Mucosa of rectum (tissue), 2 donors: ENCODE data around the gene ZNF385C.
"Not testable (repeated sequence)": the region's sequence is repeated elsewhere in the genome, so short reads cannot be mapped to it uniquely, and the experiment has no call there.

Experiments used
- H3K27ac ChIP-seq, 2 donors: one replicate each; pipeline ENCODE4 v1.7.0; 2013; ENCODE audit warnings: inconsistent platforms in 2 of 2, low read depth in 2 of 2, low read length in 2 of 2
- H3K27me3 ChIP-seq, 2 donors: one replicate each; pipeline ENCODE4 v1.7.0; 2013; ENCODE audit warnings: low read length in 2 of 2; ENCODE audit not compliant: control insufficient read depth in 2 of 2, insufficient read depth in 2 of 2
- H3K36me3 ChIP-seq, 2 donors: one replicate each; pipeline ENCODE4 v1.7.0; 2013; ENCODE audit warnings: low read length in 2 of 2; ENCODE audit not compliant: control insufficient read depth in 2 of 2, insufficient read depth in 2 of 2
- H3K4me1 ChIP-seq, 2 donors: one replicate each; pipeline ENCODE4 v1.7.0; 2013; ENCODE audit warnings: low read length in 2 of 2, mild to moderate bottlenecking in 1 of 2; ENCODE audit not compliant: control insufficient read depth in 2 of 2, insufficient read depth in 2 of 2
- H3K4me3 ChIP-seq, 2 donors: one replicate each; pipeline ENCODE4 v1.7.0; 2013; ENCODE audit warnings: low read length in 2 of 2
- H3K9ac ChIP-seq, 2 donors: one replicate each; pipeline ENCODE4 v1.7.0; 2013; ENCODE audit warnings: low read length in 2 of 2, low read depth in 1 of 2, mild to moderate bottlenecking in 1 of 2
- H3K9me3 ChIP-seq, 2 donors: one replicate each; pipeline ENCODE4 v1.7.0; 2013; ENCODE audit warnings: low read length in 2 of 2; ENCODE audit not compliant: control insufficient read depth in 2 of 2
- donor health status: healthy.
- donor health status: Normal muscosa, but diverticular disease.

ZNF385C gene

DNA sequence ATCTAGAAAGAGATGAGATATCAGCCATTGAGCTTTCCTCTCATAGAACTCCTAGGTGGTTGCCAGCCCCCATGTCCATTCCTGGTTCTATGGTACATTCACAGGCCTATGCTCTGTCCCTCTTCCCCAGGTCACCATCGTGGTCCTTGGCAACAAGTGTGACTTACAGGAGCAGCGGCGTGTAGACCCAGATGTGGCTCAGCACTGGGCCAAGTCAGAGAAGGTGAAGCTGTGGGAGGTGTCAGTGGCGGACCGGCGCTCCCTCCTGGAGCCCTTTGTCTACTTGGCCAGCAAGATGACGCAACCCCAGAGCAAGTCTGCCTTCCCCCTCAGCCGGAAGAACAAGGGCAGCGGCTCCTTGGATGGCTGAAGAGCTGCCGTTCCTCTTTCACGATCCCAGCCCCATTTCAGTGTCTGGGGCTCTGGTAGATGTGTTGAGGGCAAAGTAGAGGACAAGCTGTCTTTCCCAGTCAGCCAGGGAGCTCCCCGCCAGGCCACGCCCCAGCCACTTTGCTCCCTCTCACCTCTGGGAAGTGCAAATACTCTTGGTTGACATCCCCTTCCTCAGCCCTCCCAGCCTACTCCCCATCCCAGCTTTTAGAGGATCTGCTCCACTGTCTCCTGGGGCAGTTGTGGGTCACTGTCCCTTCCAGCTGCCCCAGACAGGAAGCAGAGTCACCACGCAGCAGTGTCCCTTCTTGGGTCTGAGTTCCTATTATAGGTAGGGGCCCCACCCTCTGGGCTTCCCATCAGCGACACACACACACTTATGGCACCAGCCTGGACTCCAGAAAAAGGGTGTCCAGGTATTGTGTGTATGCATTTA lies 74.5 kb downstream of the ZNF385C start:
- Histone ChIP-seq H3K36me3 (peaks cover 19 to 23% of the 10 kb centered on the region in 2 donors), H3K4me3 (no peak overlapping the region)

DNA sequence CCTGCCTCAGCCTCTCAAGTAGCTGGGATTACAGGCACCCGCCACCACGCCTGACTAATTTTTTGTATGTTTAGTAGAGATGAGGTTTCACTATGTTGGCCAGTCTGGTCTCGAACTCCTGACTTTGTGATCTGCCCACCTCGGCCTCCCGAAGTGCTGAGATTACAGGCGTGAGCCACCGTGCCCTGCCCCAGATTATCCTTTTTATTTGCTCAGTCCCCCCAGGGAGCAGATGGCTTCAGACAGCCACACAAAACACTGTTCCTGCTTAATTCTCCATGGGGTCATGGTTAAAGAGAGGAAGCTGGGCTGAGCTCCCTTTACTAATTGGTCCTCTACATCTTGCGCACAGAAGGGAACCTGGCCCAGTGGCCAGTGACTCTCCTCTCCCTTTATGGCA lies 77.4 kb downstream of the ZNF385C start:
- peaks cover 19 to 23% of the 10 kb centered on the region in 2 donors for H3K36me3 ChIP-seq
- H3K4me3 ChIP-seq: peak overlapping the region; percentile 87 to 91
- peaks cover 40% of the 10 kb centered on the region in 2 donors for H3K4me1 ChIP-seq
- not testable (repeated sequence) for H3K9me3 ChIP-seq, H3K27me3 ChIP-seq, H3K27ac ChIP-seq
- H3K9ac ChIP-seq: peak overlapping the region; percentile 92 to 93

More for the DNA sequence above, 74.5 kb downstream of the ZNF385C start:
- peaks cover 26% of the 10 kb centered on the region in 2 donors for H3K4me1 ChIP-seq
- no peak overlapping the region for H3K9ac ChIP-seq
- H3K27me3 ChIP-seq: no peaks in the 10 kb centered on the region
- H3K9me3 ChIP-seq: no peaks in the 10 kb centered on the region
- H3K27ac ChIP-seq: peak overlapping the region; percentile 56 to 67

DNA sequence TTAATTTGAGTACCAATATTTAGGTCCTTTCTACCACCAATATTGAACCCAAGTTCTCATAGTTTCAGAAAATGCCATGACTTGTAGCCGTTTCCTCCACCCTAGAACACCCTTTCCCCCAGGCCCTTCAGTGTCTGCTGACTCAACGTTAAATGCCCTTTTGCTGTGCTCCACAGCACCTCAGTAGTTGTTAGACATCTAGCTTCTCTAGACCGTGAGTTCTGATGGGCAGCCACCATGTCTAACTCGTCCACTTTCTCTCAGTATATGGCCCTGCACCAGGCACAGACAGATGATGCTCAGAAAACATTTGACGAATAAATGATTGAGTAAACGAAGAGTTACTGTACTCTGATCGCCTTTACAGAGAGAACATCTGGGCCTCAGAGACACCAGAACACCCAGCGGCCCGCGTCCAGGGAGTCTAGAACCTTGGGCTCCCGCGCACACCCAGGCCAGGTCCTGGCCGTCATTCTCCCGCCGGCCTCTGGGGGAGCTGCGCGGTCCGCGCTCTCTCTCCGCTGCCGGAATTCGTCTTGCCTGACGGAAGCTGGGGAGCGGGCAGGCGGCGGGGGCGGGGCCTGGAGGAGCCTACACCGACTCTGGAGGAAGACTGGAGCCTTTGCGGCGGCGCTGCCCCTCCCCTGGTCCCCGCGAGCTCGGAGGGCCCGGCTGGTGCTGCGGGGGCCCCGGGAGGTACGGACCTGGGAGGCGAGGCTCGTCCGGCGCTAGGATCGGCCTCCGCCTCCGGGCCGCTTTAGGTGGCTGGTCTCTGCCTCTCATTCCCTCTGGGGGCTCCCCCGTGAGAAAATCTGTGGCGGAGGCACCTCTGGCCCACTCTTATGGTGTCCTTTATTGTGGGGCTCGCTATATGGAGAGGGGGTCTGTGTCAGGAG lies 78.5 kb downstream of the ZNF385C start, which contains the start of gene NKIRAS2:
Gene NKIRAS2 (plus strand): TSS at position 582 of the 896 bp plus-strand sequence. CDS start 1,488 bp downstream, outside the sequence.
- H3K9me3 ChIP-seq: no peaks in the 10 kb centered on the region
- H3K36me3 ChIP-seq: peaks cover 19 to 23% of the 10 kb centered on the region in 2 donors
- peaks cover 39 to 40% of the 10 kb centered on the region in 2 donors for H3K4me1 ChIP-seq
- H3K27ac ChIP-seq: peak within 1 kb of the TSS; percentile 63 to 75
- H3K27me3 ChIP-seq: no peaks in the 10 kb centered on the region
- H3K9ac ChIP-seq: peak within 1 kb of the TSS; percentile 92 to 93
- peak within 1 kb of the TSS; percentile 87 to 91 for H3K4me3 ChIP-seq

DNA sequence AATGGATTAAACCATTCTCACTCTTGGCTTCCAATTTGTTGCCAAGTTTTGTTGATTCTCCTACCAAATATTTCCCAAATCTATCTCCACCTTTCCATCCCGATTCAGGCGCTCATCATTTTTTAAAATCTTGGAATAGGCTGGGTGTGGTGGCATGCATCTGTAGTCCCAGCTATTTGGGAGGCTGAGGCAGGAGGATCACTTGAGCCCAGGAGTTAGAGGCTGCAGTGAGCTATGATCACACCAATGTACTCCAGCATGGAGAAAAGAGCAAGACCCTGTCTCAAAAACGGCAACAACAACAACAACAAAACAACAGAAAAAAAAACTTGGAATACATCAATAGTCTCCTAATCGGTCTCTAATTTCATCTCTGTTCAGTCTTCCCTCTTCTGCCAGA lies 79.3 kb downstream of the ZNF385C start:
- no peaks in the 10 kb centered on the region for H3K27me3 ChIP-seq
- no peak overlapping the region for H3K4me3 ChIP-seq
- peaks cover 16 to 20% of the 10 kb centered on the region in 2 donors for H3K36me3 ChIP-seq
- H3K9ac ChIP-seq: no peak overlapping the region
- peaks cover 32 to 33% of the 10 kb centered on the region in 2 donors for H3K4me1 ChIP-seq
- no peaks in the 10 kb centered on the region for H3K9me3 ChIP-seq
- no peak overlapping the region for H3K27ac ChIP-seq

DNA sequence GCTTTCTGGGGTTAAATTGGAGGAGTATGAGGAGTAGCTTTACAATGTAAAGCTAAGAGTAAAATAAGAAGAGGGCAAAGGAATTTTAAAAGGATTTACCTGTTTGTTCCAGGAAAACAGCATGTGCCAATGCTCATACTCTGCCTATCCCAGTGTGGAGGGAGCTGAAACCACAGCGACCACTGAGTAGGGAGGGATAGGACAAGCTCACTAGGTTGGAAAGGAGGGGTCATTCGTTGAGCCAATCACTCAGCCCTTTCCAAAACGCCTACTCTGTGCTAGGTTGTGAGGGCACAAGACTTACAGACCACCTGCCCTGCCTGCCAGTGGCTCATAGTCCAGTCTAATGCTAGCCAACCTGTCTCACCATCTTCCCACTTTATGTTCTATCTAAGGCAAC lies 79.9 kb downstream of the ZNF385C start:
- H3K4me3 ChIP-seq: peak overlapping the region; percentile 91 to 96
- H3K27ac ChIP-seq: no peak overlapping the region
- peak overlapping the region in 1 of 2 donors; percentile 97 for H3K9ac ChIP-seq
- no peaks in the 10 kb centered on the region for H3K27me3 ChIP-seq
- peaks cover 29 to 30% of the 10 kb centered on the region in 2 donors for H3K4me1 ChIP-seq
- peaks cover 10 to 13% of the 10 kb centered on the region in 2 donors for H3K36me3 ChIP-seq
- no peaks in the 10 kb centered on the region for H3K9me3 ChIP-seq

DNA sequence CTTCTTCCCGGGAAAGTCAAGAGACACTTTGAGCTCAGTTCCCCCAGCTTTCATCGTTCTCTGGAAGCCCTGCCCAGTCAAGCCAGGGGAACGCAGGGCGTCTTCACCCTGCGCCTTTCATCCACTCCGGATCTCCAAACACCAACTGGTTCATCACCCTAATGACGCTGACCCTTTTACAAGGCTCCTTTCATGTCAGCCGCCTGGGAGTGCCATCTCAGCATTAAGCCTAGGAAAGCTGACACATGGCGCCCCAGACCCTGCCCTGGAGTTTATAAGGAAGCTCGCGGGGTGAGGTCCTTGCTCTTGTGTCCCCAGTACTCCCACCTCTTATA lies 80.4 kb downstream of the ZNF385C start:
- H3K4me3 ChIP-seq: peak overlapping the region; percentile 91 to 96
- peak overlapping the region; percentile 85 to 91 for H3K27ac ChIP-seq
- peak overlapping the region; percentile 94 to 97 for H3K9ac ChIP-seq
- no peaks in the 10 kb centered on the region for H3K9me3 ChIP-seq
- no peaks in the 10 kb centered on the region for H3K27me3 ChIP-seq
- H3K36me3 ChIP-seq: peaks cover 7 to 8% of the 10 kb centered on the region in 2 donors
- H3K4me1 ChIP-seq: peaks cover 30 to 32% of the 10 kb centered on the region in 2 donors

DNA sequence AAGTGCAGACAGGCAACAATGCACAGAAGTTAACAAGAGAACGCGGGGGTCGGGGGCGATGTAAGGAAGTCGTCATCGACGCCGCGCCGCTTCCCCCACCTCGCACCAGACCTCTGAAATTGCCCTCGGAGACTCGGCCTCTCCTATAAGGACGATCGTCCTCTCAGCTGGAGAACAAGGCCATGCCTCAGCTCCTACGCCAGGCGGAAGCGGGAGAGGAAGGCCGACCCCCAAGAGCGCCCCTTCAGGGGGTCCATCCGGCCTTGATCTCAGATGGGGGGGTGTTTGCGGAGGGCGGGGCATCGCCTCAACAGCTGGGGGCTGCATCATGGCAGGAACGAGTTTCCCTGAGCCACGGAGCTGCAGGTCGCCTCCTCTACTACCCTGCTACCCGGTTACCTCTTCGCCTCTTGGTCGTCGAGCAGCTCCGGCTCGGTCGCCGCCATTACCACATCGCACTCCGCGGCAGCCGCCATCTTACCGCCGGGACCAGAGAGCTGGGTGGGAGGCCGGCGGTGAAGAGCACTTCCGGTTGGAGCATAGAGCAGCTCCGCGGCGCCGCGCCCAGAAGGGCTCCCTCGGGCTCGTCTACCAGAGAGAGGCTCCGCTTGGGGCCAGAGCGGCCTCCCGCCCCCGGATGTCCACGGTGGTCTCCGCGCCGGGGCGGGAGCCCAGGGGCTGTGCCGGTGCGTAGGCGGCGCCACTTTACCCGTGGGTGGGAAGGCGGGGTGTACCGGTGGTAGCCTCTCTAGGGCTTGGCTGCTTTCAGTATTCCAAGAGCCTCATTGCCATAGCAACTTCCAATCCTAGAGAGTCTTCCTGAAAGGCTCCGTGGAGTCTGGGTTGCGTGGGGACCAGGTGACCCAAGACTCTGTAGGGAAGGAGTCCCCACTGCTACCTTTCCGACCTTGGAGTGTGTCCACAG lies 81.1 kb downstream of the ZNF385C start, which contains the start of gene DNAJC7:
Gene DNAJC7 (minus strand): TSS at position 499 of the 925 bp plus-strand sequence. CDS start 23 bp downstream, at position 476.
- peaks cover 30 to 32% of the 10 kb centered on the region in 2 donors for H3K4me1 ChIP-seq
- H3K9ac ChIP-seq: peak within 1 kb of the TSS; percentile 94 to 97

DNA sequence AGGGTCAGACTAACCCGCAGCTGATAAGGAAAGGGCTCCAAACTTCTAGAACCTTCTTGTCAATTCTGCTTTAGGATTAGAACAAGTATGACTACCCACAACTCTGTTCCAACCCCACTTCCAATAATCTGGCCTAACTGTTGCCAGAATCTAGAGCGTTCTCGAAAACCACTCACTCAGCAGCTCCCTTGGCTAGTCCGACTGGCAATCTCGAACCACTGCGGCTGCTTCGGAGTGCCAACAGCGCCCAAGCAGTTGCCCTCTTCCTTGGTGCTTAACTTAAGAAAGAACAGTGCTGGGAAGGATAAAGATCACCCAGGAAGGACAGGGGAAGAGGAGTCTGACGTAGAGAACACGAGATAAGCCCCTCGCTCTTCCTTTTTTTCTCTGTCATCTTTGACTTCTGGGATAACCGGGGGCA lies 81.9 kb downstream of the ZNF385C start:
- no peaks in the 10 kb centered on the region for H3K36me3 ChIP-seq
- peak overlapping the region; percentile 85 to 91 for H3K27ac ChIP-seq
- H3K4me3 ChIP-seq: peak overlapping the region; percentile 91 to 96
- H3K27me3 ChIP-seq: no peaks in the 10 kb centered on the region
- H3K4me1 ChIP-seq: peaks cover 30 to 31% of the 10 kb centered on the region in 2 donors
- H3K9ac ChIP-seq: peak overlapping the region; percentile 94 to 97
- H3K9me3 ChIP-seq: no peaks in the 10 kb centered on the region

More for the DNA sequence above, 81.1 kb downstream of the ZNF385C start, which contains the start of gene DNAJC7:
- Histone ChIP-seq H3K9me3 (no peaks in the 10 kb centered on the region), H3K27me3 (no peaks in the 10 kb centered on the region), H3K27ac (peak within 1 kb of the TSS; percentile 85 to 91), H3K36me3 (peaks cover under 1 to 2% of the 10 kb centered on the region in 2 donors), H3K4me3 (peak within 1 kb of the TSS; percentile 91 to 96)

DNA sequence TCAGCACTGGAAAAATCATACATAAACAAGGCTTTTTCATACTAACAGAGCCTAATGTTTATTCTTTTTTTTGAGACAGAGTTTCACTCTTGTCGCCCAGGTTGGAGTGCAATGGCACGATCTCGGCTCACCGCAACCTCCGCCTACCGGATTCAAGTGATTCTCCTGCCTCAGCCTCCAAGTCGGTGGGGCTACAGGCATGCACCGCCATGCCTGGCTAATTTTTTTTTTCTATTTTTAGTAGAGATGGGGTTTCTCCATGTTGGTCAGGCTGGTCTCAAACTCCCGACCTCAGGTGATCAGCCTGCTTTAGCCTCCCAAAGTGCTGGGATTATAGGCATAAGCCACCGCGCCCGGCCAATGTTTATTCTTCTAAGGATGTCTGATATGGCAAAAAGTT lies 84.5 kb downstream of the ZNF385C start:
- not testable (repeated sequence) for H3K9me3 ChIP-seq, H3K9ac ChIP-seq, H3K4me3 ChIP-seq, H3K27me3 ChIP-seq, H3K36me3 ChIP-seq, H3K27ac ChIP-seq
- peaks cover 21 to 22% of the 10 kb centered on the region in 2 donors for H3K4me1 ChIP-seq
